ENCODE measurements around the gene APOM. TPM values are rescaled to one million over a fixed set of nuclear protein-coding genes. Genes with fewer than 3 reads are reported as not detected.

Gene APOM
- total RNA-seq, 4 donors from 2014 or later: 1.8 to 7.9 (median 2.4) TPM

- in situ Hi-C loops (cut with MboI; ENCODE audit: low sequenced_read_pairs in 4 of 4) (loop anchor here in 2 of 4 donors (25.0 kb wide), 2 partner anchors 299 to 524 kb away; partner anchors contain the start of genes AGER (in 2 of the 2), AGPAT1 (in 2 of the 2), GPSM3 (in 2 of the 2) and PBX2 (in 2 of the 2)), intact Hi-C loops (cut with DNase I; ENCODE audit: low total_unique reads) (loop anchor here (5.0 kb wide), 1 partner anchor 1309 kb away; no protein-coding TSS in a partner anchor)
- TF ChIP-seq POLR2A (IDR thresholded peaks at IDR 0.05) (no peak), CTCF (IDR thresholded peaks at IDR 0.05 in 4 of 5, conservative IDR thresholded peaks at IDR 0.05 in 1 of 5) (no peak)
- DNase-seq (no peak), ATAC-seq (no peak)
- peak overlapping the region; percentile 93 to 100 (median 97) for H3K27ac ChIP-seq
- H3K4me3 ChIP-seq: peak overlapping the region; percentile 83 to 98 (median 94)
- H3K36me3 ChIP-seq: peaks cover 0 to 31% of the 10 kb centered on the region in 2 donors
- no peaks in the 10 kb centered on the region for H3K9me3 ChIP-seq
- H3K27me3 ChIP-seq: no peaks in the 10 kb centered on the region
- peaks cover 41 to 53% of the 10 kb centered on the region in 2 donors for H3K4me1 ChIP-seq
Observed at GRCh38 chr6:31663126-31663960, 7.6 kb downstream of the APOM start.

- Histone ChIP-seq H3K27ac (peak overlapping the region; percentile 93 to 100 (median 97)), H3K4me3 (peak overlapping the region; percentile 83 to 98 (median 94)), H3K27me3 (no peaks in the 10 kb centered on the region), H3K4me1 (peaks cover 34 to 45% of the 10 kb centered on the region in 2 donors), H3K36me3 (peaks cover 3 to 40% of the 10 kb centered on the region in 2 donors), H3K9me3 (no peaks in the 10 kb centered on the region)
- DNase-seq (peak; percentile 47 to 67), ATAC-seq (no peak)
- intact Hi-C loops (cut with DNase I; ENCODE audit: low total_unique reads): loop anchor here (5.0 kb wide), 1 partner anchor 1308 kb away; no protein-coding TSS in a partner anchor
- no peak for TF ChIP-seq CTCF (IDR thresholded peaks at IDR 0.05 in 4 of 5, conservative IDR thresholded peaks at IDR 0.05 in 1 of 5)
- no peak for TF ChIP-seq POLR2A (IDR thresholded peaks at IDR 0.05)
- in situ Hi-C loops (cut with MboI; ENCODE audit: low sequenced_read_pairs in 4 of 4): loop anchor here in 2 of 4 donors (25.0 kb wide), 2 partner anchors 298 to 523 kb away; partner anchors contain the start of genes AGER (in 2 of the 2), AGPAT1 (in 2 of the 2), GPSM3 (in 2 of the 2) and PBX2 (in 2 of the 2)
Observed at GRCh38 chr6:31663961-31664789, 8.5 kb downstream of the APOM start.

GRCh38 chr6:31664790-31665500 is 9.3 kb downstream of the APOM start, which contains the start of gene GPANK1:
Gene GPANK1 (minus strand): TSS chr6:31664997. CDS start chr6:31664478, 519 bp downstream.
- peak; percentile 72 to 82 for ATAC-seq
- intact Hi-C loops (cut with DNase I; ENCODE audit: low total_unique reads) (loop anchor here (1.0 to 5.0 kb wide), 6 partner anchors 13 to 1307 kb away; partner anchors contain the start of genes ABHD16A, AGPAT1, BAG6 and PRRC2A), in situ Hi-C loops (cut with MboI; ENCODE audit: low sequenced_read_pairs in 4 of 4) (loop anchor here in 2 of 4 donors (25.0 kb wide), 2 partner anchors 297 to 522 kb away; partner anchors contain the start of genes AGER (in 2 of the 2), AGPAT1 (in 2 of the 2), GPSM3 (in 2 of the 2) and PBX2 (in 2 of the 2))
- Histone ChIP-seq H3K9me3 (no peaks in the 10 kb centered on the region), H3K4me3 (peak within 1 kb of the TSS; percentile 83 to 98 (median 94)), H3K36me3 (peaks cover 4 to 47% of the 10 kb centered on the region in 2 donors), H3K27me3 (no peaks in the 10 kb centered on the region), H3K4me1 (peaks cover 27 to 37% of the 10 kb centered on the region in 2 donors), H3K27ac (peak within 1 kb of the TSS; percentile 93 to 100 (median 97))
- TF ChIP-seq POLR2A (IDR thresholded peaks at IDR 0.05) (peak; percentile 40 to 79), CTCF (IDR thresholded peaks at IDR 0.05 in 4 of 5, conservative IDR thresholded peaks at IDR 0.05 in 1 of 5) (no peak)
- peak; percentile 93 for DNase-seq
